ENCODE results near the gene MAP4K4.

GRCh38 chr2:101788565-101788964, 91.1 kb downstream of the MAP4K4 start:
- no peak for TF ChIP-seq POLR2AphosphoS5 (IDR thresholded peaks at IDR 0.05)
- no peak for TF ChIP-seq CTCF (IDR thresholded peaks at IDR 0.05)
- TF ChIP-seq EP300 (IDR thresholded peaks at IDR 0.05): no peak
- no peak for TF ChIP-seq POLR2A (IDR thresholded peaks at IDR 0.05)

Measured in stomach (tissue), 4 donors.